Gastrocnemius medialis (tissue), 4 donors: ENCODE measurements around the gene LPGAT1. TPM values are rescaled to one million over a fixed set of nuclear protein-coding genes. Genes with fewer than 3 reads are reported as not detected.

ENCODE experiments used
- ATAC-seq, 2 donors: fragments of 150-250 bp; one replicate each; pipeline ENCODE4 v1.9.1; 2016
- DNase-seq, 2 donors: peaks; one replicate each; pipeline ENCODE4 v3.0.0-alpha.2; 2019
- H3K27ac ChIP-seq, 4 donors: fragments of 200-600 bp; sonication (generic); 1 replicate in 1 of 4; 2 replicates in 3 of 4; pipeline ENCODE4 v1.5.1; 2016 to 2018; ENCODE audit warnings: mild to moderate bottlenecking in 2 of 4, moderate library complexity in 1 of 4
- H3K27me3 ChIP-seq, 3 donors: fragments of 200-600 bp; sonication (generic) in 2 of 3; 1 replicate in 1 of 3; 2 replicates in 2 of 3; pipeline versions ENCODE4 v1.5.1 to v1.6.0; 2016 to 2019; ENCODE audit warnings: mild to moderate bottlenecking in 1 of 3, moderate library complexity in 1 of 3
- H3K36me3 ChIP-seq, 2 donors: fragments of 200-600 bp; sonication (generic) in 1 of 2; one replicate each; pipeline ENCODE4 v1.5.1; 2017 to 2018
- H3K4me1 ChIP-seq, 2 donors: fragments of 200-600 bp; sonication (generic) in 1 of 2; one replicate each; pipeline ENCODE4 v1.5.1; 2016 to 2017; ENCODE audit warnings: mild to moderate bottlenecking in 2 of 2
- H3K4me3 ChIP-seq, 4 donors: fragments of 200-600 bp; sonication (generic) in 3 of 4; 1 replicate in 1 of 4; 2 replicates in 3 of 4; pipeline ENCODE4 v1.5.1; 2016 to 2019; ENCODE audit warnings: mild to moderate bottlenecking in 2 of 4
- H3K9me3 ChIP-seq, 3 donors: fragments of 200-600 bp; sonication (generic) in 2 of 3; 1 replicate in 1 of 3; 2 replicates in 2 of 3; pipeline ENCODE4 v1.5.1; 2016 to 2019
- POLR2A ChIP-seq, 2 donors: fragments of 450-650 bp; IDR thresholded peaks; one replicate each; pipeline ENCODE4 v1.6.1; 2017; ENCODE audit warnings: antibody characterized with exemption in 2 of 2, mild to moderate bottlenecking in 2 of 2, moderate library complexity in 2 of 2
- in situ Hi-C, 4 donors: fragments of 200-750 bp; cut with MboI; loops; one replicate each; pipeline versions ENCODE4 v1.15.0 to v1.8.0; 2017; ENCODE audit warnings: low sequenced_read_pairs in 4 of 4
- intact Hi-C: fragments of 100-400 bp; cut with DNase I; formaldehyde crosslinking; loops from one replicate; pipeline ENCODE4 v1.15.1; 2023; ENCODE audit warnings: low total_unique reads
- total RNA-seq, 4 donors: library from RNA; depleted of rRNA; stranded (reverse); fragments of >200 nt; gene quantifications; one replicate each; pipeline versions ENCODE4 v1.1.0 to v1.2.3, GENCODE V29; 2016
- TF ChIP-seq, protein P1 (sequence below), 5 experiments: fragments of 450-650 bp in 3 of 5; fragments of 200-600 bp in 2 of 5; sonication (generic) in 2 of 5; IDR thresholded peaks in 4 of 5; conservative IDR thresholded peaks in 1 of 5; 1 replicate in 4 of 5; 2 replicates in 1 of 5; pipeline ENCODE4 v1.5.1; 2016 to 2019; ENCODE audit warnings: antibody characterized with exemption in 5 of 5, mild to moderate bottlenecking in 3 of 5, moderate library complexity in 3 of 5

Gene LPGAT1
- total RNA-seq, 4 donors from 2014 or later: 11.2 to 51.4 (median 21.5) TPM

DNA sequence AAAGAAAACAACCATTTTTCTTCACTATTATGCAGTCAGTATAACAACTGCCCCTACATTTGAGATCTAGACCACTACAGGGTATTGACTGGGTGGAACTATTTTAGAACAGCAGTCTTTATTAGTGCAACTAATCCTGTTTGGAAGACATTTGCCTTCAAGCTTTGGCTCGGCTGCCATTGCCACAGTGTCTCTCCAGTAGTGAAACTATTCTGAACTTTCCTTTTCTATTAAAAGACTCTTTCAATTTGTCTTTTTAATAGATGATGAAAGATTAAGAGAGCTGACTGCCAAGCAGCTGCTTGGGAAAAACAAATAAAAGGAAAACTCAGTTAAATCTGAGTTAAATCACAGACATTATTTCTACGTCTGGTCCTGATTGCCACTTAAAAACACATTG, 49.3 kb downstream of the LPGAT1 start:
- DNase-seq: no peak
- Histone ChIP-seq H3K4me3 (no peak overlapping the region), H3K27me3 (no peaks in the 10 kb centered on the region), H3K36me3 (peaks cover 0 to 29% of the 10 kb centered on the region in 2 donors), H3K9me3 (no peaks in the 10 kb centered on the region), H3K27ac (peak overlapping the region in 2 of 4 donors; percentile 14 to 15), H3K4me1 (peaks cover 8 to 9% of the 10 kb centered on the region in 2 donors)
- in situ Hi-C loops (no loop called here), intact Hi-C loops (no loop called here)
- no peak for ATAC-seq
- TF ChIP-seq POLR2A (IDR thresholded peaks at IDR 0.05): no peak
- TF ChIP-seq, protein P1, sequence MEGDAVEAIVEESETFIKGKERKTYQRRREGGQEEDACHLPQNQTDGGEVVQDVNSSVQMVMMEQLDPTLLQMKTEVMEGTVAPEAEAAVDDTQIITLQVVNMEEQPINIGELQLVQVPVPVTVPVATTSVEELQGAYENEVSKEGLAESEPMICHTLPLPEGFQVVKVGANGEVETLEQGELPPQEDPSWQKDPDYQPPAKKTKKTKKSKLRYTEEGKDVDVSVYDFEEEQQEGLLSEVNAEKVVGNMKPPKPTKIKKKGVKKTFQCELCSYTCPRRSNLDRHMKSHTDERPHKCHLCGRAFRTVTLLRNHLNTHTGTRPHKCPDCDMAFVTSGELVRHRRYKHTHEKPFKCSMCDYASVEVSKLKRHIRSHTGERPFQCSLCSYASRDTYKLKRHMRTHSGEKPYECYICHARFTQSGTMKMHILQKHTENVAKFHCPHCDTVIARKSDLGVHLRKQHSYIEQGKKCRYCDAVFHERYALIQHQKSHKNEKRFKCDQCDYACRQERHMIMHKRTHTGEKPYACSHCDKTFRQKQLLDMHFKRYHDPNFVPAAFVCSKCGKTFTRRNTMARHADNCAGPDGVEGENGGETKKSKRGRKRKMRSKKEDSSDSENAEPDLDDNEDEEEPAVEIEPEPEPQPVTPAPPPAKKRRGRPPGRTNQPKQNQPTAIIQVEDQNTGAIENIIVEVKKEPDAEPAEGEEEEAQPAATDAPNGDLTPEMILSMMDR (IDR thresholded peaks at IDR 0.05 in 4 of 5, conservative IDR thresholded peaks at IDR 0.05 in 1 of 5): no peak

DNA sequence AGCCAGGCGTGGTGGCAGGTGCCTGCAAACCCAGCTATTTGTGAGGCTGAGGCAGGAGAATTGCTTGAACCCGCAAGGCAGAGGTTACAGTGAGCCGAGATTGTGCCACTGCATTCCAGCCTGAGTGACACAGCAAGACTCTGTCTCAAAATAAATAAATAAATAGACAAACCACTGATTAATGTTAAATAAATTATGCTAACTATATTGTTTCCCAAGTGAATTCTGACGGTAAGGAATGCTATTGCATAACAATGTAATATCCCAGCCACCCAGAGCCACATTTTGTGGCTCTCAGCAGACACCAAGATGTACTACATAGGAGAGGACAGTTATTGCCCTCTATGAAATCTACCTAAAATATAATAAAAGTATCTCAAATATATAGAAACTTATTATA, 55.4 kb downstream of the LPGAT1 start:
- ATAC-seq (no peak), DNase-seq (no peak)
- Histone ChIP-seq H3K4me3 (no peak overlapping the region), H3K27ac (no peak overlapping the region), H3K9me3 (no peaks in the 10 kb centered on the region), H3K27me3 (no peaks in the 10 kb centered on the region), H3K4me1 (no peaks in the 10 kb centered on the region), H3K36me3 (peaks cover 0 to 21% of the 10 kb centered on the region in 2 donors)
- intact Hi-C loops: no loop called here
- TF ChIP-seq POLR2A (IDR thresholded peaks at IDR 0.05): no peak
- TF ChIP-seq, protein P1 (IDR thresholded peaks at IDR 0.05 in 4 of 5, conservative IDR thresholded peaks at IDR 0.05 in 1 of 5): no peak
- in situ Hi-C loops: no loop called here

DNA sequence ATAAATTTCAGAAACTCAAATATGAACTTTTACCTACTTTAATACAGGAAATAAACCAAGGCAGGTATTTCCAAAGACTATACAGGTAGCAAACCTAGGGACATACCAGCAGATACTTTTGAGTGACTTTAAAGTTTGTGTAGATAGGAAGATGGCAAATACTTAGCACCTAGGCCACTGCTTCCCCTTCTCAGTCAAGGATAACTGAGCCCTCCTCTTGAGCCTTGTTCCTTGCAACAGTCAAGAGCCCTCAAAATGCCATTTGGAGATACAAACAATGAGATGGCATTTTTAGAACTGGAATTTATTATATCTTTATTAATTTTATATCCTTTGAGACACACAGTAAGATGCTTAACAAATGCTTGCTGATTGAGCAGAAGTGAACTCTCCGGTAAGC, 65.9 kb downstream of the LPGAT1 start:
- Histone ChIP-seq H3K27ac (no peak overlapping the region), H3K4me3 (no peak overlapping the region), H3K4me1 (no peaks in the 10 kb centered on the region), H3K9me3 (no peaks in the 10 kb centered on the region), H3K36me3 (no peaks in the 10 kb centered on the region), H3K27me3 (no peaks in the 10 kb centered on the region)
- TF ChIP-seq POLR2A (IDR thresholded peaks at IDR 0.05): no peak
- TF ChIP-seq, protein P1 (IDR thresholded peaks at IDR 0.05 in 4 of 5, conservative IDR thresholded peaks at IDR 0.05 in 1 of 5): no peak
- intact Hi-C loops (no loop called here), in situ Hi-C loops (no loop called here)
- no peak for ATAC-seq
- no peak for DNase-seq

DNA sequence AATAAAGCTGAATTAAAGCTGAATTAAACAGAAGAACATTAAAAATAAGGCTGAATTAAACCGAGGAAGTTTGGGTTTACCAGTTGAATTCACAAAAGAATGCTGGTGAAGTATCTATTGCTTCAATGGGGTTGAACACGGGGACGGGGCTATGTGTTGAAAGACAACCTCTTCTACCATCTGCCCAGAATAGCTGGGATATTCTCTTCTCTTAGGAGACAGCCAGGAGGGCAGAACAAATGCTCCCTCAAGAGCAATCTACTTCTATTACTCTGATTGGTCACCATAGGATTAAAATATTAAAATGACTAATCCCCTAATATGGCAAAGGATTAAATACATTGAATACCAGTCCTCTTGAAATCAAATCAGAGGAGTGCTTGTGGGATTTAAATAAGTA, 68.4 kb downstream of the LPGAT1 start:
- H3K9me3 ChIP-seq: no peaks in the 10 kb centered on the region
- no peaks in the 10 kb centered on the region for H3K4me1 ChIP-seq
- DNase-seq (no peak), ATAC-seq (no peak)
- H3K36me3 ChIP-seq: peaks cover 0 to 5% of the 10 kb centered on the region in 2 donors
- intact Hi-C loops (no loop called here), in situ Hi-C loops (no loop called here)
- H3K4me3 ChIP-seq: no peak overlapping the region
- H3K27me3 ChIP-seq: no peaks in the 10 kb centered on the region
- TF ChIP-seq, protein P1 (IDR thresholded peaks at IDR 0.05 in 4 of 5, conservative IDR thresholded peaks at IDR 0.05 in 1 of 5): no peak
- no peak for TF ChIP-seq POLR2A (IDR thresholded peaks at IDR 0.05)
- no peak overlapping the region for H3K27ac ChIP-seq

DNA sequence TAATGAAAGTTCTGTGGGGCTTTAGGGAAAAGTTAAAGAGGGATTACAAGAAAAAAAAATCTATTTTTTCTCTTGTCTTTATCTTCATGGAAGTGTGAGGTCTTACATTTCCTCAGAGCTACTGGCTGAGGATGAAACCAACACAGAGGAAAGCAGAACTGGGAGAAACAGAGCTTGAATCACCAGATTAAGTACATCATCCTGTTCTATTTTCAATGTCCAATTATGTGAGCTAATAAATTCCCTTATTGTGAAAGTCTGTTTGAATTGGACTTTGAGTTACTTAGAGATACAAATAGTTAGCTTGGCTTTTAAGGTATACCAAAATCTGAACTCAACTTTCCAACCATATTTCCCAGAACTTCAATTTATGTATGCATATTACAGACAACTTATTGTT, 69.2 kb downstream of the LPGAT1 start:
- Histone ChIP-seq H3K4me3 (no peak overlapping the region), H3K4me1 (no peaks in the 10 kb centered on the region), H3K9me3 (no peaks in the 10 kb centered on the region), H3K27me3 (no peaks in the 10 kb centered on the region), H3K27ac (no peak overlapping the region), H3K36me3 (peaks cover 0 to 5% of the 10 kb centered on the region in 2 donors)
- no peak for DNase-seq
- intact Hi-C loops (no loop called here), in situ Hi-C loops (no loop called here)
- TF ChIP-seq, protein P1 (IDR thresholded peaks at IDR 0.05 in 4 of 5, conservative IDR thresholded peaks at IDR 0.05 in 1 of 5): no peak
- TF ChIP-seq POLR2A (IDR thresholded peaks at IDR 0.05): no peak
- no peak for ATAC-seq
